Adrenal gland (tissue), 5 donors: ENCODE measurements around the gene CSNK2A2.

Experiments
- POLR2A ChIP-seq, 2 donors: fragments of 450-650 bp; IDR thresholded peaks; one replicate each; pipeline ENCODE4 v1.6.1; 2017; ENCODE audit warnings: antibody characterized with exemption in 2 of 2, mild to moderate bottlenecking in 2 of 2, moderate library complexity in 1 of 2
- TF ChIP-seq, protein P1 (sequence below), 6 experiments: fragments of 450-650 bp in 4 of 6; fragments of 200-600 bp in 2 of 6; sonication (generic) in 1 of 6; IDR thresholded peaks; 1 replicate in 5 of 6; 2 replicates in 1 of 6; pipeline versions ENCODE4 v1.5.1 to v1.8.0; 2016 to 2021; ENCODE audit warnings: antibody characterized with exemption in 6 of 6, mild to moderate bottlenecking in 2 of 6, moderate library complexity in 1 of 6
- donor health status: DM: no; HTN: no; CAD: no.

GRCh38 chr16:58194790-58195189 lies 3.1 kb downstream of the CSNK2A2 start:
- TF ChIP-seq, protein P1, sequence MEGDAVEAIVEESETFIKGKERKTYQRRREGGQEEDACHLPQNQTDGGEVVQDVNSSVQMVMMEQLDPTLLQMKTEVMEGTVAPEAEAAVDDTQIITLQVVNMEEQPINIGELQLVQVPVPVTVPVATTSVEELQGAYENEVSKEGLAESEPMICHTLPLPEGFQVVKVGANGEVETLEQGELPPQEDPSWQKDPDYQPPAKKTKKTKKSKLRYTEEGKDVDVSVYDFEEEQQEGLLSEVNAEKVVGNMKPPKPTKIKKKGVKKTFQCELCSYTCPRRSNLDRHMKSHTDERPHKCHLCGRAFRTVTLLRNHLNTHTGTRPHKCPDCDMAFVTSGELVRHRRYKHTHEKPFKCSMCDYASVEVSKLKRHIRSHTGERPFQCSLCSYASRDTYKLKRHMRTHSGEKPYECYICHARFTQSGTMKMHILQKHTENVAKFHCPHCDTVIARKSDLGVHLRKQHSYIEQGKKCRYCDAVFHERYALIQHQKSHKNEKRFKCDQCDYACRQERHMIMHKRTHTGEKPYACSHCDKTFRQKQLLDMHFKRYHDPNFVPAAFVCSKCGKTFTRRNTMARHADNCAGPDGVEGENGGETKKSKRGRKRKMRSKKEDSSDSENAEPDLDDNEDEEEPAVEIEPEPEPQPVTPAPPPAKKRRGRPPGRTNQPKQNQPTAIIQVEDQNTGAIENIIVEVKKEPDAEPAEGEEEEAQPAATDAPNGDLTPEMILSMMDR (IDR thresholded peaks at IDR 0.05): no peak
- no peak for TF ChIP-seq POLR2A (IDR thresholded peaks at IDR 0.05)
